Neural cell (in vitro differentiated cells): ENCODE measurements around the gene ATPAF2. TPM values are rescaled to one million over a fixed set of nuclear protein-coding genes. Genes with fewer than 3 reads are reported as not detected.

ENCODE experiments used
- H2AFZ ChIP-seq: fragments of 200-600, 300-800 bp; sonication (generic), shearing (Covaris generic); 2 replicates; pipeline ENCODE4 v1.6.0; 2014; ENCODE audit warnings: low read depth, mild to moderate bottlenecking, antibody characterized with exemption, low read length, moderate library complexity
- H3F3A ChIP-seq: fragments of 200-600 bp; shearing (Covaris generic); 2 replicates; pipeline ENCODE4 v1.6.1; 2016; ENCODE audit warnings: mild to moderate bottlenecking, moderate library complexity, mixed read lengths, antibody characterized with exemption, low read length; ENCODE audit not compliant: insufficient read depth, poor library complexity, severe bottlenecking
- H3K27ac ChIP-seq: fragments of 200-600, 300-800 bp; sonication (generic), shearing (Covaris generic); 2 replicates; pipeline ENCODE4 v1.5.1; 2014; ENCODE audit warnings: mild to moderate bottlenecking, low read length, moderate library complexity
- H3K27me3 ChIP-seq: fragments of 300-800, 200-600 bp; sonication (generic), shearing (Covaris generic); 2 replicates; pipeline ENCODE4 v1.6.0; 2014; ENCODE audit warnings: mild to moderate bottlenecking, low read depth, low read length, moderate library complexity; ENCODE audit not compliant: insufficient read depth
- H3K36me3 ChIP-seq: fragments of 300-800, 200-600 bp; sonication (generic), shearing (Covaris generic); 2 replicates; pipeline ENCODE4 v1.5.1; 2014; ENCODE audit warnings: mild to moderate bottlenecking, antibody characterized with exemption, low read length, moderate library complexity; ENCODE audit not compliant: insufficient read depth
- H3K4me2 ChIP-seq: fragments of 300-800, 200-600 bp; sonication (generic), shearing (Covaris generic); 2 replicates; pipeline ENCODE4 v1.6.0; 2014; ENCODE audit warnings: mild to moderate bottlenecking, low read length
- H3K4me3 ChIP-seq: fragments of 300-800, 200-600 bp; sonication (generic), shearing (Covaris generic); 2 replicates; pipeline ENCODE4 v1.5.1; 2014; ENCODE audit warnings: mild to moderate bottlenecking, low read length, moderate library complexity
- H3K79me2 ChIP-seq: fragments of 200-600 bp; shearing (Covaris generic); replicated peaks from 2 replicates; pipeline ENCODE4 v1.6.0; 2014; ENCODE audit warnings: mild to moderate bottlenecking, low read length, moderate library complexity; ENCODE audit not compliant: insufficient read depth
- H3K9ac ChIP-seq: fragments of 300-800, 200-600 bp; sonication (generic), shearing (Covaris generic); 2 replicates; pipeline ENCODE4 v1.6.1; 2016; ENCODE audit warnings: mild to moderate bottlenecking, low read length, mixed read lengths
- H3K9me2 ChIP-seq: fragments of 200-600 bp; shearing (Covaris generic); 2 replicates; pipeline ENCODE4 v1.6.1; 2016; ENCODE audit warnings: mild to moderate bottlenecking, low read length, mixed read lengths; ENCODE audit not compliant: insufficient read depth
- H3K9me3 ChIP-seq: fragments of 200-600, 300-800 bp; sonication (generic), shearing (Covaris generic); 2 replicates; pipeline ENCODE4 v1.6.1; 2016; ENCODE audit warnings: mild to moderate bottlenecking, mixed run types, low read length, moderate library complexity, mixed read lengths
- H4K20me1 ChIP-seq: fragments of 200-600 bp; shearing (Covaris generic); 2 replicates; pipeline ENCODE4 v1.6.1; 2016; ENCODE audit warnings: mild to moderate bottlenecking, mixed run types; ENCODE audit not compliant: insufficient read depth
- EP300 ChIP-seq: fragments of 450-650 bp; conservative IDR thresholded peaks from 2 replicates; pipeline ENCODE4 v1.6.1; 2014; ENCODE audit warnings: antibody characterized with exemption, mild to moderate bottlenecking, moderate library complexity; ENCODE audit not compliant: poor library complexity, severe bottlenecking
- EZH2 ChIP-seq: fragments of 200-600, 300-800 bp; shearing (Covaris generic), sonication (generic); IDR thresholded peaks from 2 replicates; pipeline ENCODE4 v1.6.1; 2014; ENCODE audit warnings: antibody characterized with exemption, low read length, borderline replicate concordance, mild to moderate bottlenecking; ENCODE audit not compliant: insufficient read depth, poor library complexity, severe bottlenecking
- MXI1 ChIP-seq: fragments of 450-650 bp; conservative IDR thresholded peaks from 2 replicates; pipeline ENCODE4 v1.6.1; 2014; ENCODE audit warnings: antibody characterized with exemption, mild to moderate bottlenecking; ENCODE audit not compliant: poor library complexity, severe bottlenecking
- POLR2AphosphoS5 ChIP-seq: IDR thresholded peaks from 2 replicates; pipeline ENCODE4 v1.6.1; 2012
- RAD21 ChIP-seq: fragments of 450-650 bp; conservative IDR thresholded peaks from 2 replicates; pipeline ENCODE4 v1.6.1; 2014; ENCODE audit warnings: antibody characterized with exemption, mild to moderate bottlenecking, moderate library complexity
- SMC3 ChIP-seq: fragments of 450-650 bp; conservative IDR thresholded peaks from 2 replicates; pipeline ENCODE4 v1.6.1; 2014; ENCODE audit warnings: antibody characterized with exemption, mild to moderate bottlenecking, moderate library complexity; ENCODE audit not compliant: poor library complexity
- TAF1 ChIP-seq: IDR thresholded peaks from 2 replicates; pipeline ENCODE4 v1.6.1; 2012; ENCODE audit warnings: low read depth
- polyA plus RNA-seq: library from polyadenylated mRNA; depleted of rRNA; stranded (reverse); fragments of >200 nt; gene quantifications from 2 replicates; pipeline ENCODE4 v1.2.3, GENCODE V29; 2014
- TF ChIP-seq, protein P1 (sequence below): IDR thresholded peaks from 2 replicates; pipeline ENCODE4 v1.6.1; 2012; ENCODE audit warnings: borderline replicate concordance
- TF ChIP-seq, protein P2 (sequence below): fragments of 450-650 bp; IDR thresholded peaks from 2 replicates; pipeline ENCODE4 v1.5.1; 2014; ENCODE audit warnings: antibody characterized with exemption, mild to moderate bottlenecking, moderate library complexity; ENCODE audit not compliant: poor library complexity, severe bottlenecking

Gene ATPAF2
- polyA plus RNA-seq, 1 donor from 2014 or later = 33.3 TPM

- Histone ChIP-seq H3K4me3 (no peak overlapping the region), H3K9me3 (no peaks in the 10 kb centered on the region), H3K4me2 (no peak overlapping the region), H3K36me3 (no peaks in the 10 kb centered on the region), H3F3A (no peaks in the 10 kb centered on the region), H3K27me3 (no peaks in the 10 kb centered on the region), H3K27ac (no peak overlapping the region), H3K9ac (no peak overlapping the region), H3K79me2 (no peaks in the 10 kb centered on the region), H2AFZ (no peak overlapping the region), H3K9me2 (no peaks in the 10 kb centered on the region), H4K20me1 (no peaks in the 10 kb centered on the region)
- TF ChIP-seq EZH2 (no peak), TAF1 (no peak)
- TF ChIP-seq, protein P1, sequence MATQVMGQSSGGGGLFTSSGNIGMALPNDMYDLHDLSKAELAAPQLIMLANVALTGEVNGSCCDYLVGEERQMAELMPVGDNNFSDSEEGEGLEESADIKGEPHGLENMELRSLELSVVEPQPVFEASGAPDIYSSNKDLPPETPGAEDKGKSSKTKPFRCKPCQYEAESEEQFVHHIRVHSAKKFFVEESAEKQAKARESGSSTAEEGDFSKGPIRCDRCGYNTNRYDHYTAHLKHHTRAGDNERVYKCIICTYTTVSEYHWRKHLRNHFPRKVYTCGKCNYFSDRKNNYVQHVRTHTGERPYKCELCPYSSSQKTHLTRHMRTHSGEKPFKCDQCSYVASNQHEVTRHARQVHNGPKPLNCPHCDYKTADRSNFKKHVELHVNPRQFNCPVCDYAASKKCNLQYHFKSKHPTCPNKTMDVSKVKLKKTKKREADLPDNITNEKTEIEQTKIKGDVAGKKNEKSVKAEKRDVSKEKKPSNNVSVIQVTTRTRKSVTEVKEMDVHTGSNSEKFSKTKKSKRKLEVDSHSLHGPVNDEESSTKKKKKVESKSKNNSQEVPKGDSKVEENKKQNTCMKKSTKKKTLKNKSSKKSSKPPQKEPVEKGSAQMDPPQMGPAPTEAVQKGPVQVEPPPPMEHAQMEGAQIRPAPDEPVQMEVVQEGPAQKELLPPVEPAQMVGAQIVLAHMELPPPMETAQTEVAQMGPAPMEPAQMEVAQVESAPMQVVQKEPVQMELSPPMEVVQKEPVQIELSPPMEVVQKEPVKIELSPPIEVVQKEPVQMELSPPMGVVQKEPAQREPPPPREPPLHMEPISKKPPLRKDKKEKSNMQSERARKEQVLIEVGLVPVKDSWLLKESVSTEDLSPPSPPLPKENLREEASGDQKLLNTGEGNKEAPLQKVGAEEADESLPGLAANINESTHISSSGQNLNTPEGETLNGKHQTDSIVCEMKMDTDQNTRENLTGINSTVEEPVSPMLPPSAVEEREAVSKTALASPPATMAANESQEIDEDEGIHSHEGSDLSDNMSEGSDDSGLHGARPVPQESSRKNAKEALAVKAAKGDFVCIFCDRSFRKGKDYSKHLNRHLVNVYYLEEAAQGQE = no peak
Observed at GRCh38 chr17:17990282-17990681, 48.7 kb downstream of the ATPAF2 start.

DNA sequence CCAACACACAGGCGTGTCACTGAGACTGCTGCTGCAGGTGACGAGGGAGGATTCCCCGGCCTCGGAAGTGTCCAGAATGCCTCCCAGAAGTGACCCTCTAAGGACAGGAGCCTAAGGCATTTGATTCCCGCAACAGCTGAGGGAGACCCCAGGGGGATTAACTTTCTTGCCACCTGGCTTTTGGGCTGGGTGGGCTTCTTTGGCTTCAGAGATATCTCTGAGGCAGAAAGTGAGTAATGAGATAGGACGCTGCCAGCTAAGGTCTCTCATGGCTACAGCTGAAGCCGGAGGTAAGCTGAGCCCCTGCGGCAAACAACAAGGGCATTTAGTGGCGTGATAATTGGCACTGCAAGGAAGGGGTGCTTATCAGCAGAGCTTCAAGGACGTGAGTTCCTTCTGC is 49.4 kb downstream of the ATPAF2 start:
- H3K4me3 ChIP-seq = no peak overlapping the region
- H3K9me2 ChIP-seq = no peaks in the 10 kb centered on the region
- H4K20me1 ChIP-seq = no peaks in the 10 kb centered on the region
- H3K27ac ChIP-seq = no peak overlapping the region
- H3K79me2 ChIP-seq = no peaks in the 10 kb centered on the region
- H3K9ac ChIP-seq = no peak overlapping the region
- no peaks in the 10 kb centered on the region for H3K27me3 ChIP-seq
- no peaks in the 10 kb centered on the region for H3F3A ChIP-seq
- H3K36me3 ChIP-seq = no peaks in the 10 kb centered on the region
- TF ChIP-seq RAD21 = no peak
- TF ChIP-seq EZH2 = no peak
- no peak for TF ChIP-seq MXI1
- TF ChIP-seq SMC3 = no peak
- TF ChIP-seq, protein P2, sequence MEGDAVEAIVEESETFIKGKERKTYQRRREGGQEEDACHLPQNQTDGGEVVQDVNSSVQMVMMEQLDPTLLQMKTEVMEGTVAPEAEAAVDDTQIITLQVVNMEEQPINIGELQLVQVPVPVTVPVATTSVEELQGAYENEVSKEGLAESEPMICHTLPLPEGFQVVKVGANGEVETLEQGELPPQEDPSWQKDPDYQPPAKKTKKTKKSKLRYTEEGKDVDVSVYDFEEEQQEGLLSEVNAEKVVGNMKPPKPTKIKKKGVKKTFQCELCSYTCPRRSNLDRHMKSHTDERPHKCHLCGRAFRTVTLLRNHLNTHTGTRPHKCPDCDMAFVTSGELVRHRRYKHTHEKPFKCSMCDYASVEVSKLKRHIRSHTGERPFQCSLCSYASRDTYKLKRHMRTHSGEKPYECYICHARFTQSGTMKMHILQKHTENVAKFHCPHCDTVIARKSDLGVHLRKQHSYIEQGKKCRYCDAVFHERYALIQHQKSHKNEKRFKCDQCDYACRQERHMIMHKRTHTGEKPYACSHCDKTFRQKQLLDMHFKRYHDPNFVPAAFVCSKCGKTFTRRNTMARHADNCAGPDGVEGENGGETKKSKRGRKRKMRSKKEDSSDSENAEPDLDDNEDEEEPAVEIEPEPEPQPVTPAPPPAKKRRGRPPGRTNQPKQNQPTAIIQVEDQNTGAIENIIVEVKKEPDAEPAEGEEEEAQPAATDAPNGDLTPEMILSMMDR = no peak
- no peak for TF ChIP-seq EP300
- no peak for TF ChIP-seq POLR2AphosphoS5
- no peak for TF ChIP-seq TAF1
- TF ChIP-seq, protein P1 = no peak
- H3K4me2 ChIP-seq = no peak overlapping the region
- H3K9me3 ChIP-seq = no peaks in the 10 kb centered on the region
- no peak overlapping the region for H2AFZ ChIP-seq
